H9 (cell line): ENCODE measurements around the gene TEX54. TPM values are rescaled to one million over a fixed set of nuclear protein-coding genes. Genes with fewer than 3 reads are reported as not detected.

ENCODE experiments used
- DNase-seq: peaks from one replicate; pipeline ENCODE4 v3.0.0-alpha.2; 2017
- H2AFZ ChIP-seq: one replicate; pipeline ENCODE4 v1.6.1; 2013; ENCODE audit warnings: mild to moderate bottlenecking, low read length, control low read depth, moderate library complexity
- H2AK5ac ChIP-seq: 2 replicates; pipeline ENCODE4 v1.6.1; 2013; ENCODE audit warnings: low read length, control low read depth, mixed read lengths; ENCODE audit not compliant: insufficient read length
- H2BK120ac ChIP-seq: one replicate; pipeline ENCODE4 v1.6.1; 2013; ENCODE audit warnings: low read depth, mild to moderate bottlenecking, low read length, control low read depth, inconsistent platforms; ENCODE audit not compliant: poor library complexity, severe bottlenecking
- H2BK12ac ChIP-seq: 2 replicates; pipeline ENCODE4 v1.6.1; 2013; ENCODE audit warnings: low read length, control low read depth, mixed read lengths, low read depth; ENCODE audit not compliant: insufficient read length
- H2BK15ac ChIP-seq: 2 replicates; pipeline ENCODE4 v1.6.1; 2013; ENCODE audit warnings: low read depth, low read length, control low read depth
- H2BK20ac ChIP-seq: one replicate; pipeline ENCODE4 v1.6.1; 2013; ENCODE audit warnings: low read depth, mild to moderate bottlenecking, low read length, control low read depth, inconsistent platforms; ENCODE audit not compliant: poor library complexity, severe bottlenecking
- H2BK5ac ChIP-seq: 2 replicates; pipeline ENCODE4 v1.6.1; 2013; ENCODE audit warnings: low read length, control low read depth, mixed read lengths; ENCODE audit not compliant: insufficient read length
- H3K14ac ChIP-seq: 2 replicates; pipeline ENCODE4 v1.6.1; 2013; ENCODE audit warnings: low read length, control low read depth; ENCODE audit not compliant: insufficient read depth
- H3K18ac ChIP-seq: 2 replicates; pipeline ENCODE4 v1.6.1; 2013; ENCODE audit warnings: low read depth, mild to moderate bottlenecking, mixed read lengths, low read length, control low read depth; ENCODE audit not compliant: insufficient read length
- H3K23ac ChIP-seq: 2 replicates; pipeline ENCODE4 v1.6.1; 2013; ENCODE audit warnings: low read length, control low read depth, mixed read lengths, low read depth; ENCODE audit not compliant: insufficient read length
- H3K23me2 ChIP-seq: 2 replicates; pipeline ENCODE4 v1.6.1; 2013; ENCODE audit warnings: low read depth, mild to moderate bottlenecking, mixed read lengths, low read length, control low read depth; ENCODE audit not compliant: insufficient read length, poor library complexity, severe bottlenecking
- H3K27ac ChIP-seq: 2 replicates; pipeline ENCODE4 v1.5.1; 2013; ENCODE audit warnings: low read length, control low read depth, mixed read lengths, low read depth; ENCODE audit not compliant: insufficient read length
- H3K27me3 ChIP-seq: 2 replicates; pipeline ENCODE4 v1.6.1; 2013; ENCODE audit warnings: low read length, control low read depth, inconsistent platforms; ENCODE audit not compliant: insufficient read depth
- H3K4ac ChIP-seq: 2 replicates; pipeline ENCODE4 v1.6.1; 2013; ENCODE audit warnings: low read depth, mild to moderate bottlenecking, control low read depth, inconsistent platforms, low read length, moderate library complexity
- H3K4me1 ChIP-seq: 2 replicates; pipeline ENCODE4 v1.6.1; 2013; ENCODE audit warnings: low read length, control low read depth, inconsistent platforms; ENCODE audit not compliant: insufficient read depth
- H3K4me2 ChIP-seq: 2 replicates; pipeline ENCODE4 v1.6.1; 2013; ENCODE audit warnings: low read length, control low read depth, mixed read lengths; ENCODE audit not compliant: insufficient read length, insufficient read depth
- H3K56ac ChIP-seq: 2 replicates; pipeline ENCODE4 v1.6.1; 2013; ENCODE audit warnings: low read depth, mild to moderate bottlenecking, mixed read lengths, low read length, control low read depth; ENCODE audit not compliant: insufficient read length
- H3K79me1 ChIP-seq: 2 replicates; pipeline ENCODE4 v1.6.1; 2013; ENCODE audit warnings: low read depth, mild to moderate bottlenecking, moderate library complexity, low read length, control low read depth, inconsistent platforms; ENCODE audit not compliant: insufficient read depth, poor library complexity, severe bottlenecking
- H3K79me2 ChIP-seq: 2 replicates; pipeline ENCODE4 v1.6.1; 2013; ENCODE audit warnings: low read length, control low read depth, inconsistent platforms; ENCODE audit not compliant: insufficient read depth
- H3K9ac ChIP-seq: 2 replicates; pipeline ENCODE4 v1.6.1; 2013; ENCODE audit warnings: low read length, control low read depth, mixed read lengths; ENCODE audit not compliant: insufficient read length; ENCODE audit errors: extremely low read depth
- H3K9me3 ChIP-seq: one replicate; pipeline ENCODE4 v1.6.1; 2013; ENCODE audit warnings: low read depth, low read length, inconsistent platforms; ENCODE audit not compliant: control insufficient read depth
- H3T11ph ChIP-seq: one replicate; pipeline ENCODE4 v1.6.1; 2013; ENCODE audit warnings: mild to moderate bottlenecking, low read length, control low read depth, inconsistent platforms
- H4K20me1 ChIP-seq: one replicate; pipeline ENCODE4 v1.6.1; 2013; ENCODE audit not compliant: control insufficient read depth, insufficient read length, insufficient read depth
- H4K5ac ChIP-seq: 2 replicates; pipeline ENCODE4 v1.6.1; 2013; ENCODE audit warnings: low read depth, mild to moderate bottlenecking, mixed read lengths, low read length, control low read depth; ENCODE audit not compliant: insufficient read length
- H4K8ac ChIP-seq: replicated peaks from 2 replicates; pipeline ENCODE4 v1.6.1; 2013; ENCODE audit warnings: low read length, control low read depth, mixed read lengths, low read depth; ENCODE audit not compliant: insufficient read length
- H4K91ac ChIP-seq: 2 replicates; pipeline ENCODE4 v1.6.1; 2013; ENCODE audit warnings: low read depth, mild to moderate bottlenecking, moderate library complexity, mixed read lengths, low read length, control low read depth; ENCODE audit not compliant: insufficient read length
- H3K27ac Mint-ChIP-seq, 3 experiments: 2 replicates in 2 of 3; 3 replicates in 1 of 3; pipeline ENCODE4 v1.8.0; 2020 to 2021; ENCODE audit warnings: mixed read lengths in 3 of 3, mild to moderate bottlenecking in 1 of 3, moderate library complexity in 1 of 3
- H3K27me3 Mint-ChIP-seq: 2 replicates; pipeline ENCODE4 v1.8.0; 2021; ENCODE audit warnings: low read depth, mild to moderate bottlenecking, moderate library complexity, mixed read lengths
- H3K36me3 Mint-ChIP-seq, 3 experiments: 2 replicates in 2 of 3; 3 replicates in 1 of 3; pipeline ENCODE4 v1.8.0; 2020 to 2021; ENCODE audit warnings: low read depth in 3 of 3, mixed read lengths in 3 of 3; ENCODE audit not compliant: insufficient read depth in 1 of 3
- H3K4me1 Mint-ChIP-seq, 2 experiments: 2 replicates each; pipeline ENCODE4 v1.8.0; 2020; ENCODE audit warnings: mixed read lengths in 2 of 2
- H3K4me3 Mint-ChIP-seq, 2 experiments: 2 replicates in 1 of 2; 3 replicates in 1 of 2; pipeline ENCODE4 v1.8.0; 2020 to 2021; ENCODE audit warnings: mild to moderate bottlenecking in 2 of 2, mixed read lengths in 2 of 2, moderate library complexity in 1 of 2
- H3K9me3 Mint-ChIP-seq, 2 experiments: 2 replicates in 1 of 2; 3 replicates in 1 of 2; pipeline ENCODE4 v1.8.0; 2020; ENCODE audit warnings: mild to moderate bottlenecking in 2 of 2, mixed read lengths in 2 of 2, moderate library complexity in 1 of 2
- CTCF ChIP-seq: fragments of 200-600 bp; sonication (generic); conservative IDR thresholded peaks from 3 replicates; pipeline ENCODE4 v1.8.0; 2021; ENCODE audit warnings: antibody characterized with exemption, mild to moderate bottlenecking
- WGBS: extraction: QIAGEN DNeasy Blood & Tissue Kit; methylation state at CpG from one replicate; pipeline ENCODE4 v1.1.7; 2013; ENCODE audit warnings: missing lambda C conversion rate, low lambda C conversion rate, mixed read lengths; ENCODE audit not compliant: insufficient read length; ENCODE audit errors: extremely low coverage; 5-methylcytosine and 5-hydroxymethylcytosine counted together
- total RNA-seq: library from RNA; stranded (reverse); gene quantifications from 2 replicates; pipeline ENCODE4 v1.2.1, GENCODE V29; 2021

Gene TEX54
- total RNA-seq, 1 experiment from 2014 or later = 1.2 TPM

GRCh38 chr11:62880803-62881578 lies 48.4 kb upstream of the TEX54 start, which contains the start of gene SLC3A2:
Gene SLC3A2 (plus strand): TSS chr11:62880896. CDS start chr11:62881024, 128 bp downstream.
- Histone ChIP-seq H2BK15ac (0 out of 2 replicates have a peak within 1 kb of the TSS, but pooled peaks have one; percentile 9), H3K9me3 (no peaks in the 10 kb centered on the region), H4K8ac (peak within 1 kb of the TSS; percentile 91), H3K4ac (peak within 1 kb of the TSS; percentile 92; the same call in 1 of the 2 replicates), H2BK12ac (peak within 1 kb of the TSS; percentile 26), H2BK5ac (peak within 1 kb of the TSS; percentile 80), H3K56ac (peak within 1 kb of the TSS; percentile 83), H3K23me2 (peaks cover 15% of the 10 kb centered on the region), H2BK20ac (peak within 1 kb of the TSS; percentile 76), H3K18ac (peak within 1 kb of the TSS; percentile 96), H3K27ac (peak within 1 kb of the TSS; percentile 70), H3K23ac (peak within 1 kb of the TSS; percentile 5), H4K91ac (peak within 1 kb of the TSS; percentile 88), H4K5ac (peak within 1 kb of the TSS; percentile 97), H4K20me1 (no peaks in the 10 kb centered on the region), H3K14ac (peak within 1 kb of the TSS; percentile 98), H3K27me3 (no peaks in the 10 kb centered on the region), H2BK120ac (peak within 1 kb of the TSS; percentile 79), H3K4me1 (no peaks in the 10 kb centered on the region; the same call in 1 of the 2 replicates), H2AK5ac (peak within 1 kb of the TSS; percentile 89), H3K79me1 (no peaks in the 10 kb centered on the region), H3T11ph (peak within 1 kb of the TSS; percentile 94), H3K4me2 (peak within 1 kb of the TSS; percentile 41), H3K79me2 (peaks cover 7% of the 10 kb centered on the region; the same call in 1 of the 2 replicates), H3K9ac (peak within 1 kb of the TSS; percentile 99), H2AFZ (no peak within 1 kb of the TSS)
- Mint-ChIP-seq H3K36me3 (peaks cover 64 to 85% (median 79%) of the 10 kb centered on the region in 3 experiments), H3K27ac (peak within 1 kb of the TSS; percentile 100), H3K4me1 (peaks cover 43 to 57% of the 10 kb centered on the region in 2 experiments), H3K4me3 (peak within 1 kb of the TSS; percentile 99 to 100), H3K27me3 (peaks cover 5% of the 10 kb centered on the region), H3K9me3 (peaks cover 2 to 3% of the 10 kb centered on the region in 2 experiments; a peak in 3 of 5 replicates)
- TF ChIP-seq CTCF = peak; percentile 77
- peak; percentile 92 for DNase-seq
- no CpG with 5 or more reads among the region's 69 CpGs for WGBS
